Natural killer cell (primary cell): ENCODE data around the gene CHL1. TPM values are rescaled to one million over a fixed set of nuclear protein-coding genes. Genes with fewer than 3 reads are reported as not detected.

Experiments used
- ATAC-seq, 3 donors: fragments of 150-1000 bp in 2 of 3; fragments of 200-7000 bp in 1 of 3; cut with Tn5 transposase; 1 replicate in 1 of 3; 2 replicates in 2 of 3; pipeline ENCODE4 v1.10.0; 2021; ENCODE audit warnings: mild to moderate bottlenecking in 2 of 3, moderate library complexity in 2 of 3
- DNase-seq, 2 donors: peaks; one replicate each; pipeline versions ENCODE4 v3.0.0 to v3.0.0-alpha.2; 2013 to 2021; ENCODE audit warnings: mixed read lengths in 1 of 2
- H3K27ac ChIP-seq: one replicate; pipeline ENCODE4 v1.5.1; 2013; ENCODE audit warnings: mild to moderate bottlenecking, low read length
- H3K27me3 ChIP-seq: one replicate; pipeline ENCODE4 v1.6.1; 2013; ENCODE audit warnings: low read length; ENCODE audit not compliant: control insufficient read depth, insufficient read depth
- H3K36me3 ChIP-seq: one replicate; pipeline ENCODE4 v1.6.1; 2013; ENCODE audit warnings: low read length; ENCODE audit not compliant: control insufficient read depth, insufficient read depth
- H3K4me1 ChIP-seq: one replicate; pipeline ENCODE4 v1.6.1; 2013; ENCODE audit warnings: low read length; ENCODE audit not compliant: control insufficient read depth, insufficient read depth
- H3K4me3 ChIP-seq: one replicate; pipeline ENCODE4 v1.5.1; 2013; ENCODE audit warnings: low read length
- H3K9me3 ChIP-seq: one replicate; pipeline ENCODE4 v1.6.1; 2013; ENCODE audit warnings: low read length; ENCODE audit not compliant: control insufficient read depth, insufficient read depth
- H3K27ac Mint-ChIP-seq, 2 donors: one replicate each; pipeline ENCODE4 v1.8.0; 2022; ENCODE audit warnings: mild to moderate bottlenecking in 2 of 2, mixed read lengths in 2 of 2, moderate library complexity in 1 of 2
- H3K27me3 Mint-ChIP-seq, 2 donors: one replicate each; pipeline ENCODE4 v1.8.0; 2022; ENCODE audit warnings: low read depth in 2 of 2, mixed read lengths in 2 of 2
- H3K36me3 Mint-ChIP-seq: one replicate; pipeline ENCODE4 v1.8.0; 2022; ENCODE audit warnings: mixed read lengths
- H3K4me1 Mint-ChIP-seq, 2 donors: one replicate each; pipeline ENCODE4 v1.8.0; 2022; ENCODE audit warnings: mixed read lengths in 2 of 2
- H3K4me3 Mint-ChIP-seq: one replicate; pipeline ENCODE4 v1.8.0; 2022; ENCODE audit warnings: mild to moderate bottlenecking, moderate library complexity, mixed read lengths
- H3K9me3 Mint-ChIP-seq, 2 donors: one replicate each; pipeline ENCODE4 v1.8.0; 2022; ENCODE audit warnings: mixed read lengths in 2 of 2
- CTCF ChIP-seq: fragments of 200-600 bp; IDR thresholded peaks from one replicate; pipeline ENCODE4 v1.8.0; 2022; ENCODE audit warnings: antibody characterized with exemption
- WGBS: methylation state at CpG from one replicate; pipeline ENCODE4 v1.1.7; 2013; ENCODE audit warnings: missing lambda C conversion rate; ENCODE audit not compliant: insufficient coverage; 5-methylcytosine and 5-hydroxymethylcytosine counted together
- intact Hi-C: fragments of 100-400 bp; cut with micrococcal nuclease; formaldehyde crosslinking; loops from one replicate; pipeline ENCODE4 v1.14.2; 2022
- total RNA-seq, 4 donors: library from RNA; stranded (reverse); fragments of 120-200 nt in 1 of 4; gene quantifications; one replicate each; pipeline versions ENCODE4 v1.2.3 to v1.2.4, GENCODE V29; 2013 to 2022

Gene CHL1
- total RNA-seq, 3 donors from 2014 or later (not counting 1 experiment from before 2014, with no cell fraction given), result not detected

GRCh38 chr3:200758-201325 lies 4.3 kb downstream of the CHL1 start:
- no peak overlapping the region for H3K4me3 Mint-ChIP-seq
- peaks cover 0 to 4% of the 10 kb centered on the region in 2 donors for H3K4me1 Mint-ChIP-seq
- Histone ChIP-seq H3K4me1 (no peaks in the 10 kb centered on the region), H3K4me3 (no peak overlapping the region), H3K27me3 (peaks cover 8% of the 10 kb centered on the region), H3K27ac (no peak overlapping the region), H3K9me3 (no peaks in the 10 kb centered on the region), H3K36me3 (no peaks in the 10 kb centered on the region)
- ATAC-seq (no peak), DNase-seq (no peak)
- peaks cover 7% of the 10 kb centered on the region for H3K36me3 Mint-ChIP-seq
- no peak overlapping the region for H3K27ac Mint-ChIP-seq
- H3K27me3 Mint-ChIP-seq, result peaks cover 7 to 10% of the 10 kb centered on the region in 2 donors
- no CpG with 5 or more reads among the region's 4 CpGs for WGBS
- intact Hi-C loops, result no loop called here
- no peak for TF ChIP-seq CTCF
- H3K9me3 Mint-ChIP-seq, result peaks cover 5 to 6% of the 10 kb centered on the region in 2 donors

GRCh38 chr3:204102-204501 lies 7.5 kb downstream of the CHL1 start:
- Mint-ChIP-seq H3K4me3 (no peak overlapping the region), H3K36me3 (no peaks in the 10 kb centered on the region), H3K27ac (no peak overlapping the region), H3K9me3 (peaks cover 2 to 3% of the 10 kb centered on the region in 2 donors), H3K4me1 (no peaks in the 10 kb centered on the region), H3K27me3 (no peaks in the 10 kb centered on the region)
- 82% methylated on average over 2 of the region's 2 CpGs for WGBS
- ATAC-seq, result no peak
- DNase-seq, result no peak
- intact Hi-C loops, result no loop called here
- H3K9me3 ChIP-seq, result no peaks in the 10 kb centered on the region
- H3K4me1 ChIP-seq, result no peaks in the 10 kb centered on the region
- H3K4me3 ChIP-seq, result no peak overlapping the region
- H3K27ac ChIP-seq, result no peak overlapping the region
- H3K36me3 ChIP-seq, result no peaks in the 10 kb centered on the region
- no peak for TF ChIP-seq CTCF
- no peaks in the 10 kb centered on the region for H3K27me3 ChIP-seq

- H3K27me3 Mint-ChIP-seq, result no peaks in the 10 kb centered on the region
- Histone ChIP-seq H3K27ac (no peak overlapping the region), H3K27me3 (no peaks in the 10 kb centered on the region), H3K4me3 (no peak overlapping the region), H3K9me3 (no peaks in the 10 kb centered on the region), H3K4me1 (no peaks in the 10 kb centered on the region), H3K36me3 (no peaks in the 10 kb centered on the region)
- H3K27ac Mint-ChIP-seq, result no peak overlapping the region
- no peak for DNase-seq
- no peak for ATAC-seq
- intact Hi-C loops, result no loop called here
- H3K9me3 Mint-ChIP-seq, result peaks cover 9 to 11% of the 10 kb centered on the region in 2 donors
- no peaks in the 10 kb centered on the region for H3K36me3 Mint-ChIP-seq
- no peak overlapping the region for H3K4me3 Mint-ChIP-seq
- no peaks in the 10 kb centered on the region for H3K4me1 Mint-ChIP-seq
- TF ChIP-seq CTCF, result no peak
Observed at GRCh38 chr3:207973-208372, 11.4 kb downstream of the CHL1 start.

GRCh38 chr3:210669-211068 lies 14.1 kb downstream of the CHL1 start:
- no peaks in the 10 kb centered on the region for H3K4me1 Mint-ChIP-seq
- H3K27me3 Mint-ChIP-seq, result no peaks in the 10 kb centered on the region
- no peak overlapping the region for H3K4me3 Mint-ChIP-seq
- H3K36me3 ChIP-seq, result no peaks in the 10 kb centered on the region
- H3K4me1 ChIP-seq, result no peaks in the 10 kb centered on the region
- no peak for TF ChIP-seq CTCF
- H3K27ac Mint-ChIP-seq, result no peak overlapping the region
- H3K27ac ChIP-seq, result no peak overlapping the region
- no peak for DNase-seq
- peaks cover 7 to 13% of the 10 kb centered on the region in 2 donors for H3K9me3 Mint-ChIP-seq
- peaks cover 6% of the 10 kb centered on the region for H3K36me3 Mint-ChIP-seq
- WGBS, result 77% methylated on average over 3 of the region's 4 CpGs
- H3K27me3 ChIP-seq, result no peaks in the 10 kb centered on the region
- H3K9me3 ChIP-seq, result no peaks in the 10 kb centered on the region
- no peak overlapping the region for H3K4me3 ChIP-seq
- ATAC-seq, result no peak
- intact Hi-C loops, result no loop called here
